ENCODE data around the gene ALAS1. TPM values are rescaled to one million over a fixed set of nuclear protein-coding genes. Genes with fewer than 3 reads are reported as not detected.

ALAS1 gene
- total RNA-seq, 2 donors from 2014 or later: 28.4 to 33.3 TPM

DNA sequence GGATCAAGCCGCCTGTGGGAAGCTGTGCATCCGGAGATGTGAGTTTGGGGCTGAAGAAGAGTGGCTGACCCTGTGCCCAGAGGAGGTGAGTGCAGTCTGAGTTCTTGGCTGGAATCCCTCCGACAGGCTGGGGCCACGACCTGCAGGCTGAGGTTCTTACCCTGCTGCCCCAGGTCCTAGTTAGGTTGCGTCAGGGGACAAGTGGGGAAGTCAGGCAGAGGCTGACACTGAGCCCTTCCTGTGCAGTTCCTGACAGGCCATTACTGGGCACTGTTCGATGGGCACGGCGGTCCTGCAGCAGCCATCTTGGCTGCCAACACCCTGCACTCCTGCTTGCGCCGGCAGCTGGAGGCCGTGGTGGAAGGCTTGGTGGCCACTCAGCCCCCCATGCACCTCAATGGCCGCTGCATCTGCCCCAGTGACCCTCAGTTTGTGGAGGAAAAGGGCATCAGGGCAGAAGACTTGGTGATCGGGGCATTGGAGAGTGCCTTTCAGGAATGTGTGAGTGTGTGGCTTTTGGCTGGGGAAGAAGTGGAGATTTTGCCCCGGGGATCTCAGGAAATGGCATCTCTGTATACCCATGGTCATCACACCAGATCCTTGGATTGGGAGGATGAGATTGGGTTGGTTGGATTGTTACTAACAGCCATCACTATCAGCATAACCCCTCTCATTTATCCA is 48.9 kb downstream of the ALAS1 start:
- Histone ChIP-seq H3K4me1 (ENCODE audit: control insufficient read depth in 1 of 2, low read depth in 2 of 2) (peaks cover 0 to 31% of the 10 kb centered on the region in 2 donors), H3K27ac (peak overlapping the region; percentile 79 to 96), H3K4me3 (peak overlapping the region; percentile 83), H3K27me3 (replicated peaks; ENCODE audit: insufficient read depth) (no peaks in the 10 kb centered on the region), H3K36me3 (peaks cover 10% of the 10 kb centered on the region), H3K9me3 (no peaks in the 10 kb centered on the region)
- DNase-seq (ENCODE audit: low spot score) (no peak), ATAC-seq (ENCODE audit: insufficient number of reproducible peaks, low FRiP score, low read depth) (no peak)
- TF ChIP-seq, protein P1, sequence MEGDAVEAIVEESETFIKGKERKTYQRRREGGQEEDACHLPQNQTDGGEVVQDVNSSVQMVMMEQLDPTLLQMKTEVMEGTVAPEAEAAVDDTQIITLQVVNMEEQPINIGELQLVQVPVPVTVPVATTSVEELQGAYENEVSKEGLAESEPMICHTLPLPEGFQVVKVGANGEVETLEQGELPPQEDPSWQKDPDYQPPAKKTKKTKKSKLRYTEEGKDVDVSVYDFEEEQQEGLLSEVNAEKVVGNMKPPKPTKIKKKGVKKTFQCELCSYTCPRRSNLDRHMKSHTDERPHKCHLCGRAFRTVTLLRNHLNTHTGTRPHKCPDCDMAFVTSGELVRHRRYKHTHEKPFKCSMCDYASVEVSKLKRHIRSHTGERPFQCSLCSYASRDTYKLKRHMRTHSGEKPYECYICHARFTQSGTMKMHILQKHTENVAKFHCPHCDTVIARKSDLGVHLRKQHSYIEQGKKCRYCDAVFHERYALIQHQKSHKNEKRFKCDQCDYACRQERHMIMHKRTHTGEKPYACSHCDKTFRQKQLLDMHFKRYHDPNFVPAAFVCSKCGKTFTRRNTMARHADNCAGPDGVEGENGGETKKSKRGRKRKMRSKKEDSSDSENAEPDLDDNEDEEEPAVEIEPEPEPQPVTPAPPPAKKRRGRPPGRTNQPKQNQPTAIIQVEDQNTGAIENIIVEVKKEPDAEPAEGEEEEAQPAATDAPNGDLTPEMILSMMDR (IDR thresholded peaks at IDR 0.05): no peak

DNA sequence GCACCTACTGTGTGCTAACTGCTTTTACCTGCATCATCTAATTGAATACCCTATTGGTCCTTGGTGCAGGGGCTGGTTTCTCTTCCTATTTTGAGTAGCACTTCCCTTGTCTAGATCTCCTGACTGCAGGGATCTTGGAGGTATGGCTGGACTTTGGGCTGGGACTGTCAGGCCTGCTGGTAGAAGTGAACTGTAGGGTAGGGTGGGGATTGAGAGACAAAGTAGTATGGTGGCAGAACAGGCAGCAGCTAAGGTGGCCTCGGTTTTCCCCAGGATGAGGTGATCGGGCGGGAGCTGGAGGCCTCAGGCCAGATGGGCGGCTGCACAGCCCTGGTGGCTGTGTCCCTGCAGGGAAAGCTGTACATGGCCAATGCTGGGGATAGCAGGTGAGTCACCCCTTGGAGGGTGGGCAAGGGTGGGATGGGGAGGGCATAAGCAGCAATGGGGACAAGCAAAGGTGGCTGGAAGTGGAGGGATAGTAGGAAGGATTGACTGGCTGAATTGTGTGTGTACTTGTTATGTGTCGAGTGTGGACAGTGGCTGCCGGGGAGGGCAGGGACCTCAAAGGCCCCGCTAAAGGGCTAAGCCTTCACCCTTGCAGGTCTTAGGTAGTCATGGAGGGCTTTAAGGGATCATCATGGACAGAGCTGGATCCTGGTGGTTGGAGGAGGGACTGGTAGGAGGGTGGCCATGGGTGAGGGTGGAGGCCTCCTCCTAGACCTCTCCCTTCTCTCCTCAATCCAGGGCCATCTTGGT is 49.6 kb downstream of the ALAS1 start:
- H3K4me1 ChIP-seq (ENCODE audit: control insufficient read depth in 1 of 2, low read depth in 2 of 2): peaks cover 0 to 31% of the 10 kb centered on the region in 2 donors
- H3K27me3 ChIP-seq (replicated peaks; ENCODE audit: insufficient read depth): no peaks in the 10 kb centered on the region
- H3K9me3 ChIP-seq: no peaks in the 10 kb centered on the region
- TF ChIP-seq, protein P1 (IDR thresholded peaks at IDR 0.05): no peak
- DNase-seq (ENCODE audit: low spot score): no peak
- H3K36me3 ChIP-seq: peaks cover 10% of the 10 kb centered on the region
- peak overlapping the region; percentile 83 for H3K4me3 ChIP-seq
- ATAC-seq (ENCODE audit: insufficient number of reproducible peaks, low FRiP score, low read depth): no peak
- H3K27ac ChIP-seq: no peak overlapping the region

DNA sequence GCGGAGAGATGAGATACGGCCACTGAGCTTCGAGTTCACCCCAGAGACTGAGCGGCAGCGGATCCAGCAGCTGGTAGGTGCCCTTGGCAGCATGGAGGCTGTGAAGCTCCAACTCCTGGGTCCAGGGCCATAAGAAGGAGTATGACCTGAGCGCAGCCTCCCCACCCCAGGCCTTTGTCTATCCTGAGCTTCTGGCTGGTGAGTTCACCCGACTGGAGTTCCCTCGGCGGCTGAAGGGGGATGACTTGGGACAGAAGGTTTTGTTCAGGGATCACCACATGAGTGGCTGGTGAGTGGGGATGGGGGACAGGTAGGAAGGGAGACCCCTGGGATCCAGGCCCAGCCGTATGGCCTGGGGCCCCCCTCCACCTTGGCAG is 50.2 kb downstream of the ALAS1 start:
- TF ChIP-seq, protein P1 (IDR thresholded peaks at IDR 0.05): no peak
- H3K27me3 ChIP-seq (replicated peaks; ENCODE audit: insufficient read depth): no peaks in the 10 kb centered on the region
- H3K9me3 ChIP-seq: no peaks in the 10 kb centered on the region
- H3K27ac ChIP-seq: no peak overlapping the region
- peaks cover 10% of the 10 kb centered on the region for H3K36me3 ChIP-seq
- no peak for ATAC-seq (ENCODE audit: insufficient number of reproducible peaks, low FRiP score, low read depth)
- H3K4me3 ChIP-seq: no peak overlapping the region
- H3K4me1 ChIP-seq (ENCODE audit: control insufficient read depth in 1 of 2, low read depth in 2 of 2): peaks cover 0 to 31% of the 10 kb centered on the region in 2 donors
- no peak for DNase-seq (ENCODE audit: low spot score)

DNA sequence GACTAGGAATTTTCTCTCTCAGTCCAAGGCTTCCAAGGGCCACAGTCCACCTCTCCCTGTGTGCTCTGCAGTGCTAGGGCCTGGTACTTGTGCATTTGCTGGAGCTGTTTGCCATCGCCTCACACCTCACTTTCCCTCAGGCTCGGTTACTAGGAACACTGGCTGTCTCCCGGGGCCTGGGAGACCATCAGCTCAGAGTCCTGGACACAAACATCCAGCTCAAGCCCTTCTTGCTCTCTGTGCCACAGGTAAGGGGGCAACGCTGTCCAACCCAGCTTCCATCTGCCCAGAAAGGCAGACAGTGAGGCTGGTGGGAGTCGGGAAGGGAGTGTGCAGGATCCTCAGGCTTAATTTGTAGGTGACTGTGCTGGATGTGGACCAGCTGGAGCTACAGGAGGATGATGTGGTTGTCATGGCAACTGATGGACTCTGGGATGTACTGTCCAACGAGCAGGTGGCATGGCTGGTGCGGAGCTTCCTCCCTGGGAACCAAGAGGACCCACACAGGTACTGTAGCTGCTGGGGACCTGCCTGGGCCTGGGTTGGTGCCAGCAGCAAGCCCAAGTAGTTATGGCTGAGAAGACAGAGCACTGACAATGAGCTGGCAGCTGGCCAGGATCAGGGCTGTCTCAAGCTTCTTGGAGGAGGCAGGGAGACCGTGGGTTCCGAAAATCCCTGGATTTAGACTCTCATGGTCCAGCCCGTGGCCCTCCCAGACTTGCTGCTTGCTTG is 51.0 kb downstream of the ALAS1 start:
- peaks cover 14% of the 10 kb centered on the region for H3K36me3 ChIP-seq
- H3K4me1 ChIP-seq (ENCODE audit: control insufficient read depth in 1 of 2, low read depth in 2 of 2): peaks cover 0 to 28% of the 10 kb centered on the region in 2 donors
- TF ChIP-seq, protein P1 (IDR thresholded peaks at IDR 0.05): no peak
- H3K9me3 ChIP-seq: no peaks in the 10 kb centered on the region
- no peak overlapping the region for H3K27ac ChIP-seq
- no peaks in the 10 kb centered on the region for H3K27me3 ChIP-seq (replicated peaks; ENCODE audit: insufficient read depth)
- no peak overlapping the region for H3K4me3 ChIP-seq
- ATAC-seq (ENCODE audit: insufficient number of reproducible peaks, low FRiP score, low read depth) (no peak), DNase-seq (ENCODE audit: low spot score) (no peak)

DNA sequence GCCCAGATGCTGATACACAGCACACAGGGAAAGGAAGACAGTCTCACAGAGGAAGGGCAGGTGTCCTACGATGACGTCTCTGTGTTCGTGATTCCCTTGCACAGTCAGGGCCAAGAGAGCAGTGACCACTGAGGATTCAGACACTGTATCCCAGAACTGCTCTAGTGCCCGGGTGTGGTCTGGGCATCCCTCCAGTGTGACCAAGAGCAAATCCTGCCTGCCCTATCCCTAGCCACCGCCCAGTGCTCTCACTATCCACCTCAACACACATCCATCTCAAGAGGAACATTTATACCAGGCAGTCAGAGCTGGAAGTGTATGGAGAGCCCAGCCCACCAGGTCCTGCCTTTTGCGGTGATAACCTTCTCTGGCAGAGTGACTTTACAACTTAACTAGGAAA is 51.7 kb downstream of the ALAS1 start:
- H3K4me1 ChIP-seq (ENCODE audit: control insufficient read depth in 1 of 2, low read depth in 2 of 2): peaks cover 0 to 21% of the 10 kb centered on the region in 2 donors
- no peak for DNase-seq (ENCODE audit: low spot score)

More for the DNA sequence above, 51.7 kb downstream of the ALAS1 start:
- Histone ChIP-seq H3K36me3 (peaks cover 17% of the 10 kb centered on the region), H3K27me3 (replicated peaks; ENCODE audit: insufficient read depth) (no peaks in the 10 kb centered on the region), H3K4me3 (no peak overlapping the region), H3K27ac (no peak overlapping the region), H3K9me3 (no peaks in the 10 kb centered on the region)
- TF ChIP-seq, protein P1 (IDR thresholded peaks at IDR 0.05): no peak
- no peak for ATAC-seq (ENCODE audit: insufficient number of reproducible peaks, low FRiP score, low read depth)

All from thoracic aorta (tissue), 2 donors.